ENCODE results near the gene NTN1.

Gene NTN1

GRCh38 chr17:9127340-9127739, 106.0 kb downstream of the NTN1 start:
- no peak for TF ChIP-seq CTCF (IDR thresholded peaks at IDR 0.05; ENCODE audit: borderline replicate concordance, control extremely low read depth, extremely low read depth, insufficient read depth, missing control alignments)
- no peak for DNase-seq (ENCODE audit: low spot score)
- in situ Hi-C loops (cut with MboI; ENCODE audit: low sequenced_read_pairs, unreplicated experiment), result no loop called here

- DNase-seq (ENCODE audit: low spot score), result no peak
- in situ Hi-C loops (cut with MboI; ENCODE audit: low sequenced_read_pairs, unreplicated experiment), result no loop called here
- TF ChIP-seq CTCF (IDR thresholded peaks at IDR 0.05; ENCODE audit: borderline replicate concordance, control extremely low read depth, extremely low read depth, insufficient read depth, missing control alignments), result no peak
Observed at GRCh38 chr17:9131371-9131770, 110.1 kb downstream of the NTN1 start.

- in situ Hi-C loops (cut with MboI; ENCODE audit: low sequenced_read_pairs, unreplicated experiment), result no loop called here
- TF ChIP-seq CTCF (IDR thresholded peaks at IDR 0.05; ENCODE audit: borderline replicate concordance, control extremely low read depth, extremely low read depth, insufficient read depth, missing control alignments), result no peak
- DNase-seq (ENCODE audit: low spot score), result no peak
Observed at GRCh38 chr17:9132291-9132690, 111.0 kb downstream of the NTN1 start.

GRCh38 chr17:9132944-9133610, 111.8 kb downstream of the NTN1 start:
- DNase-seq (ENCODE audit: low spot score), result no peak
- TF ChIP-seq CTCF (IDR thresholded peaks at IDR 0.05; ENCODE audit: borderline replicate concordance, control extremely low read depth, extremely low read depth, insufficient read depth, missing control alignments), result no peak
- in situ Hi-C loops (cut with MboI; ENCODE audit: low sequenced_read_pairs, unreplicated experiment), result no loop called here

- in situ Hi-C loops (cut with MboI; ENCODE audit: low sequenced_read_pairs, unreplicated experiment), result no loop called here
- TF ChIP-seq CTCF (IDR thresholded peaks at IDR 0.05; ENCODE audit: borderline replicate concordance, control extremely low read depth, extremely low read depth, insufficient read depth, missing control alignments), result no peak
- DNase-seq (ENCODE audit: low spot score), result no peak
Observed at GRCh38 chr17:9138161-9138717, 116.9 kb downstream of the NTN1 start.

- in situ Hi-C loops (cut with MboI; ENCODE audit: low sequenced_read_pairs, unreplicated experiment), result no loop called here
- DNase-seq (ENCODE audit: low spot score), result no peak
- no peak for TF ChIP-seq CTCF (IDR thresholded peaks at IDR 0.05; ENCODE audit: borderline replicate concordance, control extremely low read depth, extremely low read depth, insufficient read depth, missing control alignments)
Observed at GRCh38 chr17:9139695-9140094, 118.4 kb downstream of the NTN1 start.
